Stimulated activated naive CD8-positive, alpha-beta T cell treated with anti-CD3 and anti-CD28 coated beads, Interleukin-15, Interleukin-2, amounts not matched to agents 100 ng/mL and 50 ng/mL, for 24 hours (primary cell): ENCODE measurements around the gene ITIH5.
"Not testable (repeated sequence)": the region's sequence is repeated elsewhere in the genome, so short reads cannot be mapped to it uniquely, and the experiment has no call there.

Experiments used
- H3K27ac Mint-ChIP-seq: one replicate; pipeline ENCODE4 v1.8.0; 2021; ENCODE audit warnings: mild to moderate bottlenecking, mixed read lengths
- H3K27me3 Mint-ChIP-seq: one replicate; pipeline ENCODE4 v1.8.0; 2021; ENCODE audit warnings: mixed read lengths
- H3K36me3 Mint-ChIP-seq: one replicate; pipeline ENCODE4 v1.8.0; 2021; ENCODE audit warnings: low read depth, mixed read lengths
- H3K4me1 Mint-ChIP-seq: one replicate; pipeline ENCODE4 v1.8.0; 2021; ENCODE audit warnings: low read depth, mixed read lengths
- H3K4me3 Mint-ChIP-seq: one replicate; pipeline ENCODE4 v1.8.0; 2021; ENCODE audit warnings: mild to moderate bottlenecking, mixed read lengths
- H3K9me3 Mint-ChIP-seq: one replicate; pipeline ENCODE4 v1.8.0; 2021; ENCODE audit warnings: mixed read lengths

The ITIH5 gene

DNA sequence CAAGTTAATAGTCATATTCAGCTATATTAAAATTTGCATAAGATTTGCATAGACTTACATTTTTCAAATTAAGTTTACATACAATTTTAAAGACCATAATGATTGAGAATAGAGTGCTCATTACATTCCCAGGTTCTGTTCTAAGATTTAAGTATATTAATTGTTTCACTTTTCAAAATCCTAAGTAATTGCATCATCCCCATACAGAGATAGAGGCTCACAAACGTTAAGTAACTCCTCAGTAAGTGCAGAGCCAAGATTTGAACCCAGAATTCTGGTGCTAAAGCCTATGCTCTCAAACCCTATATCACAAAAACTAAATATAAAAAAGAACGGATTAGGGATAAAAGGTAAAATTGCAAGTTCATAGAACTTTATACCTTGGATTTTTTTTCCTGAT, 2.1 kb downstream of the ITIH5 start:
- no peaks in the 10 kb centered on the region for H3K36me3 Mint-ChIP-seq
- H3K4me1 Mint-ChIP-seq: peaks cover 20% of the 10 kb centered on the region
- no peaks in the 10 kb centered on the region for H3K9me3 Mint-ChIP-seq
- no peak overlapping the region for H3K27ac Mint-ChIP-seq
- peaks cover 69% of the 10 kb centered on the region for H3K27me3 Mint-ChIP-seq
- no peak overlapping the region for H3K4me3 Mint-ChIP-seq

- no peak overlapping the region for H3K27ac Mint-ChIP-seq
- no peaks in the 10 kb centered on the region for H3K36me3 Mint-ChIP-seq
- H3K4me3 Mint-ChIP-seq: no peak overlapping the region
- H3K27me3 Mint-ChIP-seq: peaks cover 59% of the 10 kb centered on the region
- H3K9me3 Mint-ChIP-seq: no peaks in the 10 kb centered on the region
- H3K4me1 Mint-ChIP-seq: peaks cover 14% of the 10 kb centered on the region
These were observed 4.2 kb downstream of the ITIH5 start for GRCh38 chr10:7662522-7662921.

DNA sequence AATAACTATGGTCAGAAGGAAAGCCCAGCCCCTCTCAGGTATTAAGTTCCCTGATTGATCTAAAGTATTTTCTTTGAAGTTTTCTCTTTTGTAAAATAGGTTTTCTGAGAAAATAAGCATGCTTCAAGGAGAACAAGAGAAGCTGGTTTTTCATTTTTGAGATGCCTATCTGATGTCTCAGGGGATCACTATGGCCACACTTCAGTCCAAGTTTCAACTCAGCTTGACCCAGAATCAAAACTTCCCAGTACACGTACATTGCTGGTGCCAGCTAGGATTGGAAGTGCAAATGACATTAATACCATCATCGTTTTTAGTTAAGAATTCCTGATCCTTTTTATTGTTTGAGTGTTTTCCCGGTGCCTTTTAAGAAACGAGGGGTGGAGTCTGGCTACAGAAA, 7.2 kb downstream of the ITIH5 start:
- H3K27ac Mint-ChIP-seq: no peak overlapping the region
- H3K4me1 Mint-ChIP-seq: no peaks in the 10 kb centered on the region
- H3K4me3 Mint-ChIP-seq: no peak overlapping the region
- H3K27me3 Mint-ChIP-seq: peaks cover 39% of the 10 kb centered on the region
- no peaks in the 10 kb centered on the region for H3K36me3 Mint-ChIP-seq
- no peaks in the 10 kb centered on the region for H3K9me3 Mint-ChIP-seq

- Mint-ChIP-seq H3K27ac (no peak overlapping the region), H3K36me3 (no peaks in the 10 kb centered on the region), H3K4me3 (no peak overlapping the region), H3K27me3 (peaks cover 35% of the 10 kb centered on the region), H3K4me1 (no peaks in the 10 kb centered on the region), H3K9me3 (no peaks in the 10 kb centered on the region)
These were observed 9.2 kb downstream of the ITIH5 start for GRCh38 chr10:7657552-7657951.

GRCh38 chr10:7657079-7657478, 9.7 kb downstream of the ITIH5 start:
- not testable (repeated sequence) for H3K9me3 Mint-ChIP-seq, H3K4me3 Mint-ChIP-seq
- peaks cover 31% of the 10 kb centered on the region for H3K27me3 Mint-ChIP-seq

DNA sequence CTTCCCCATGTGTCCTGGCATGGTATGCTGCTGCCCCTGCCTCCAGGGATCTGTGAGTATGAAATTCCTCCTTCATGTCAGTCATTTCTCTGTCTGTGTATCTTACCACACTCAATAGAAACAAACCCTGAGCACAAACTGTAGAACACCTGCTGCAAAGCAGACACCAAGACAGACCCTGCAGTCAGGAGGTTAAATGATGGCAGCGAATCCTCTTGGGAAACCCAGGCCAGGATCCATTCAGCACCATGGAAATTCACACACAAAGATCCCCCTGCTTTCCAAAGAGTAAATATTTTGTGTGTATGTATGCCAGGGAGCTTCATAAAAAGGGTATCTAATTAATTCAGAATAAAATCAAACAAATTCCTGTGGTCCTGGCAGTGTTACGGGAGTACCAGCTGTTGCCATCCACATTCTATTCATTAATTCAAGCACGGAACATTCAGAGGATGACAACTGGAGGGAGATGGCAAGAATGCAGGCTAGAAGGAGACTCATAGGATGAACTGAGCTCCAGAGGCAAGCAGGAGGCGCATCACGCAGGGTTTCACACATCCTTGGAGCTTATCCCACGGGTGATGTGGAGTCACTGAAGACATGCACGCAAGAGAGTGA, 14.8 kb downstream of the ITIH5 start:
- H3K27me3 Mint-ChIP-seq: peaks cover 11% of the 10 kb centered on the region
- H3K4me3 Mint-ChIP-seq: no peak overlapping the region
- H3K4me1 Mint-ChIP-seq: no peaks in the 10 kb centered on the region
- H3K9me3 Mint-ChIP-seq: no peaks in the 10 kb centered on the region
- no peaks in the 10 kb centered on the region for H3K36me3 Mint-ChIP-seq
- no peak overlapping the region for H3K27ac Mint-ChIP-seq

More at GRCh38 chr10:7657079-7657478, 9.7 kb downstream of the ITIH5 start:
- H3K27ac Mint-ChIP-seq, H3K36me3 Mint-ChIP-seq, H3K4me1 Mint-ChIP-seq: not testable (repeated sequence)

DNA sequence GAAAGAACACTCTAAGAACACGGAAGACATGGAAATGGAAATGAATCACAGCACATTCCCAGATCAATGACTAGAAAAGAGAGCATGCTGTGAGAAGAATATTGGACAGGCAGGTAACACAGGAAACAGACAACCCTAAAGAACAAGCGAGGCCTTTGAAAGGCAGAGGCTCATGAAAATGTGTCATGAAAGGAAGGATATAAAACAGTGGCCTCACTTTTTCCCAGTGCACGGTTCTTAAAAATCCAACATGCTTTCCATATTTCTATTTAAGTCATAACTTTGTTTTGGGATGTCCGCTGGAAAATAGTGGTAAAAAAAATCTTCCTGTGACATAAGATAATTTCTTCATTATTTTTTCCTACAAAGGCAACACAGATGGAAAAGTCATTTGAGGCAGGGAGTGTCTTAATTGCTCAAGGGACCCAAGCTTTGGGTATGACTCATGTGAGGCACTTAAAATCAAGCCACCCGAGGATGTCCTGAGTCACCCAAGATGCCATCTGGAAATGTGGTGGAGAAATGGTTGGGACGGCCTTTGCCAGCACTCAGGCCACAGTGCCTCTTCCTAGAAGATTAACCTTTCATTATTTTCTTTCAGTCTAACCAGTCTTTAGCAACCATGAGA, 17.0 kb downstream of the ITIH5 start:
- H3K27ac Mint-ChIP-seq: no peak overlapping the region
- H3K9me3 Mint-ChIP-seq: no peaks in the 10 kb centered on the region
- H3K27me3 Mint-ChIP-seq: peaks cover 11% of the 10 kb centered on the region
- no peaks in the 10 kb centered on the region for H3K36me3 Mint-ChIP-seq
- H3K4me1 Mint-ChIP-seq: no peaks in the 10 kb centered on the region
- H3K4me3 Mint-ChIP-seq: no peak overlapping the region

DNA sequence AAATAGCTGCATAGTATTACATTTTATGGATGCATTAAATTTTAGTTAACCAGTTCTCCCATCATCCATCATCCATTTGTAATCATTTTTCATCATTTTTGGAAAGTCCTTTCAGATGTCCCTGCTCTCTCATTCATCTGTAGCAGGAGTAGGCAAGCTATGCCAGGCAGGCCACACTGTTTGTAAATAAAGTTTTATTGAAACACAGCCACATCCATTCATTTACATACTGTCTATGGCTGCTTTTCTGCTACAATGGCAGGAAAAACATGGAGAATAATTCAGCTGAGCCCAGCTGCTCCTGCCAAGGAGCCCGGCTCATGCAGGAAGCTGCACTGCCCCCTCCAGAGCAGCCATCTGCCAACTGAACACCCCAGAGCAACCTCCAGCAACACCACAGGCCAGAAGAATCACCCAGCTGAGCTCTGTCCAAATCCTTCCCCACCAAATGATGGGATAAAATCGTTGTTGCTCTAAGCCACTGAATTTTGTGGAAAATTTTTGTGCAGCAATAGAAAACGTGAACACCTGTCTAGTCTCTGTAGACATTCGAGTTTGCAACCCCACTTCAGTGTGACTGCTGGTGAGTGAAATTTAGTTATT, 19.6 kb downstream of the ITIH5 start:
- Mint-ChIP-seq H3K36me3 (no peaks in the 10 kb centered on the region), H3K4me3 (no peak overlapping the region), H3K27me3 (peaks cover 8% of the 10 kb centered on the region), H3K4me1 (no peaks in the 10 kb centered on the region), H3K9me3 (no peaks in the 10 kb centered on the region), H3K27ac (no peak overlapping the region)

DNA sequence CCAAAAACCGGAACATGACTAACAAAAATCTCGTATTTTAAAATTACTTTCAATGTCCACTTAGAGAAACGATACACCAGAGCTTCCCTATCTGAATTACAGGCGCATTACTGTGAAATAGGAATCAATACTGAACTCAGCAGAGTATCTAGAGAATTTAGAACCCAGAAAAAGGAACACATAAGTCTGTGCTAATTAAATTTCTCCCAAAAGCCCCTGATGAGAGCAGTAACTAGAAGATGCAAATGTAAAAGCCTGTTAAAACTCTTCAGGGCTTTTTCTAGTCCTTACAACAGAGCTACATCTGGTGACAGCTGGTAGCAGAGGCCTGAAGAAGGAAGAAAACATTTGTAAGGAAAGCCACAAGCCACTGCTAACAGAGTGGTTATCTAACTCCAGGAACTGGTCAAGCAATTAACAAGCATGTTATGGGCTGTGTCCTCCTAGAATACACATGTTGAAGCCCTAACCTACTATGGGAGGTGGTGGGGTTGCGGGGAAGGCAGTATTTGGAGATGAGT, 24.2 kb downstream of the ITIH5 start:
- peaks cover 5% of the 10 kb centered on the region for H3K9me3 Mint-ChIP-seq

GRCh38 chr10:7635408-7636125, 31.2 kb downstream of the ITIH5 start:
- H3K9me3 Mint-ChIP-seq: peaks cover 5% of the 10 kb centered on the region
- H3K36me3 Mint-ChIP-seq: no peaks in the 10 kb centered on the region
- no peak overlapping the region for H3K27ac Mint-ChIP-seq
- H3K4me3 Mint-ChIP-seq: no peak overlapping the region
- H3K27me3 Mint-ChIP-seq: peaks cover 14% of the 10 kb centered on the region
- H3K4me1 Mint-ChIP-seq: no peaks in the 10 kb centered on the region

More for the DNA sequence above, 24.2 kb downstream of the ITIH5 start:
- Mint-ChIP-seq H3K4me3 (no peak overlapping the region), H3K4me1 (no peaks in the 10 kb centered on the region), H3K27me3 (peaks cover 22% of the 10 kb centered on the region), H3K27ac (no peak overlapping the region), H3K36me3 (no peaks in the 10 kb centered on the region)

GRCh38 chr10:7634142-7634894, 32.4 kb downstream of the ITIH5 start:
- no peaks in the 10 kb centered on the region for H3K36me3 Mint-ChIP-seq
- H3K4me1 Mint-ChIP-seq: no peaks in the 10 kb centered on the region
- H3K27ac Mint-ChIP-seq: no peak overlapping the region
- H3K9me3 Mint-ChIP-seq: peaks cover 5% of the 10 kb centered on the region
- H3K4me3 Mint-ChIP-seq: no peak overlapping the region
- peaks cover 14% of the 10 kb centered on the region for H3K27me3 Mint-ChIP-seq

GRCh38 chr10:7626283-7626682, 40.5 kb downstream of the ITIH5 start:
- Mint-ChIP-seq H3K36me3 (no peaks in the 10 kb centered on the region), H3K9me3 (peaks cover 4% of the 10 kb centered on the region)

DNA sequence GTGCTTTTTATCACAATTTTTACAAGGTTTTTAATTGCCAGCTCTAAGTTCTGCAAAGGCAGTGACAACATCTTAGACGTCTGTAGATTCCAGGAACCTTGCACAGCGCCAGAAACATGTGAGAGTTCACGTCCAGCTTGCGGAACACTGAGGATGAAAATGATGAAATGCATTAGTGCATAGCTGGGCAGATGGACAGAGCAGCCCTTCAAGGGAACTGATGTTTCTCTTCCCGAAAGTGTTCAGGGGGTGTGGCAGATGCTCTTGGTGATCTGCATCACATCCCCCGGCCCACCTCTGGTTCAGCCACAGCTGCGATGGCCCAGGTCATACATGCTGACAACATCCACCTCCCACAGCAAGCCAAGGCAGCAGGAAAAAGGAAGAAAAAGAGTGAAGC, 40.9 kb downstream of the ITIH5 start:
- Mint-ChIP-seq H3K27me3 (no peaks in the 10 kb centered on the region), H3K27ac (no peak overlapping the region), H3K9me3 (peaks cover 4% of the 10 kb centered on the region), H3K4me3 (no peak overlapping the region), H3K36me3 (no peaks in the 10 kb centered on the region), H3K4me1 (no peaks in the 10 kb centered on the region)

More at GRCh38 chr10:7626283-7626682, 40.5 kb downstream of the ITIH5 start:
- H3K27me3 Mint-ChIP-seq: no peaks in the 10 kb centered on the region
- no peak overlapping the region for H3K4me3 Mint-ChIP-seq
- H3K27ac Mint-ChIP-seq: no peak overlapping the region
- H3K4me1 Mint-ChIP-seq: no peaks in the 10 kb centered on the region

- Mint-ChIP-seq H3K4me1 (no peaks in the 10 kb centered on the region), H3K27ac (peak overlapping the region; percentile 23), H3K4me3 (no peak overlapping the region), H3K36me3 (no peaks in the 10 kb centered on the region), H3K27me3 (no peaks in the 10 kb centered on the region), H3K9me3 (peaks cover 4% of the 10 kb centered on the region)
These were observed 41.8 kb downstream of the ITIH5 start for GRCh38 chr10:7625009-7625408.
